DMS114 treated with DMSO at 0.1 percent for 48 hours (cell line): ENCODE data around the gene CDC42EP1.
"Not testable (repeated sequence)": the region's sequence is repeated elsewhere in the genome, so short reads cannot be mapped to it uniquely, and the experiment has no call there.

Experiments used
- DNase-seq: peaks from one replicate; lab custom pipeline; 2025; ENCODE audit not compliant: unreplicated experiment; lab: John Stamatoyannopoulos, UW

The CDC42EP1 gene

DNA sequence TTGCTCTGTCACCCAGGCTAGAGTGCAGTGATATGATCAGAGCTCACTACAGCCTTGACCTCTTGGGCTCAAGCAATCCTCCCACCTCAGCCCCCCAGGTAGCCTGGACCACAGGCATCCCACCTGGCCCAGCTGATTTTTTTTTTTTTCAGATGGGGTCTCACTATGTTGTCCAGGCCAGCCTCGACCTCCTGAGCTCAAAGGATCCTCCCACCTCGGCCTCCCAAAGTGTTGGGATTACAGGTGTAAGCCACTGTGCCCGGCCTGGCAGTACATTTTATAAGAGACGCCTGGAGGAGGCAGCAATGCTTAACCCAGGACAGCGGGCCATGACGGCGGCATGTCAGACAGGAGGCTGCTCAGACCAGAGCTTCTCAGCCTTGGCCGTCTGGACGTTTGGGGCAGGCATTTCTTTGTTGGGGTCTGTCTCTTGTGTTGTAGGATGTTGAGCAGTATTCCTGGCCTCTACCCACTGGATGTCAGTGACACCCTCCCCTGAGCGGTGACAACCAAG is 15.3 kb downstream of the CDC42EP1 start:
- no peak for DNase-seq

DNA sequence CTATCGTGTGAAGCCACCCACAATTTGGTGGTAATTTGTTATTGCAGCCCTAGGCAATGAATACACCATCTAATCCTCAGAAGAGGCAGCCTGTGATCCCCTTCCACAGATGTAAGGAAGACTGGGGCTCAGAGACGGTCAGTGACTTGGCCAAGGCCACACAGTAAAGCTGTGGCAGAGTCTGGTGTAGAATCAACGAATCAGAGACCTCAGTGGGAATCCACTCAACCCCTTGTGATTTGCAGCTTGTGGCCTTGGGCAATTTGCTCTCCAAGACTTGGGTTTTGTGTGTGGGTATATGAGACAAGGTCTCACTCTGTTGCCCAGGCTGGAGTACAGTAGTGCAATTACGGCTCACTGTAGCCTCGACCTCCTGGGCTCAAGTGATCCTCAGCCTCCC is 17.7 kb downstream of the CDC42EP1 start:
- no peak for DNase-seq

DNA sequence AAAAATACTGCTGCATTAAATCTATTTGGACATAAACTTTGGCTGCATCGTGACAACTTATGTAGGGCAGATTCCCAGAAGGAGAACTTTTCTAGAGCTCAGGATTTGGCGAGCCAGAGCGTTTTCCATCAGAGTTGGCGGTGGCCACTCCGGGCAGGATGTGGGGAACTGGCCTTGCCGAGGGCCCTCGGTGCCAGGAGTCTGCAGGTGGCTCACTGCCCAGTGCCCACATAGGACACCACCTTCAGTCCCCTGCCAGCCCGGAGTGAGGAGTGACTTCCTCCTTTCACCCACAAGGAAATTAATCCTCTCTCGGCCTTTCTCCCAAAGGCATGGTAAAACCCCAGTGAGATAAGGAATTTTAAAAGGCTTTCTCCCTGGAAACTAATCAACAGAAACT is 21.2 kb downstream of the CDC42EP1 start:
- DNase-seq, result no peak

DNA sequence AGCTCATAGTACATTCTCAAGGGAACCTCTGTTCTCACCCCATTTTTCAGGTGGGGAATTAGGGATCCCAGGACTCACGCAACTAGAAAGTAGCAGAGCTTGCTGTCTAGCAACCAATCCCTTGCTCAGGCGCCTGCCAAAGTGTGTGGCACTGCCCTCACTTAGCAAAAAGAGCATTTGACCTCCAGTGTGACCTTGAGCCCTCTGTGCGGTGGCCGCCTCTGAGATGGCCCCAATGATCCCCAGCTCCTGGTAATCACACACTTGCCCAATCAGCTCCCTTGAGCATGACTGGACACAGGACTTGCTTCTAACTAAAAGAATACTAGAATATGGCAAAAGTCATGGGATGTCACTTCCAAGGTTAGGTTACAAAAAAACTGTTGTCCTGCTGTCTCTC is 22.2 kb downstream of the CDC42EP1 start:
- DNase-seq, result no peak

DNA sequence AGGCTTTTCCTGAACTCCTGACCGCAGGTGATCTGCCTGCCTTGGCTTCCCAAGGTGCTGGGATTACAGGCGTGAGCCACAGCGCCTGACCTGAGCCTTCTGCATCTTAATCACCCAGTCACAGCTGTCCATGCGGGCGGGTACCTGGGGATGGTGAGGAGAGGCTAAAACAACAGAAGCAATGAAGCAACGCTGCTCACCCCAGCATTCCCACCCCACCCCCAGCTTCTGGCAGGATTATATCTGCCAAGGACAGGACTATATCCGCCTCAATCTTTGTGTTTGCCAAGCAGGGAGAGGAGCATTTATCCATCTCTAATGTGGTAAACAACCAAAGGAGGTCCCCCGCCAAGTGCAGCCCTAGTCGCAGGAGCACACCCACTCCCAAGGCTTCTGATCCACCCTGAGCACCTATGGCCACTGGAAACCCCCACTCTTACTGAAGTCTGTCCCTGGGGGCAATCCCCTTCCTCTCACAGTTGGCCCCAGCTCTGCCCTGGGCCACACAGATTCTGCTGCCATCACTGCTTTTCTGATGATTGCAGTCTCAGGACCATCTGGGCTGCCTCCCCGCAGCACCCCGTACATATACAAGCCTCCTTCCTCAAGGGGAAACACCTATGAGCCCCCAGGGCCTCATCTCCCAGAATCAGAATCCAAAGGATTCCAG is 28.4 kb downstream of the CDC42EP1 start:
- no peak for DNase-seq

DNA sequence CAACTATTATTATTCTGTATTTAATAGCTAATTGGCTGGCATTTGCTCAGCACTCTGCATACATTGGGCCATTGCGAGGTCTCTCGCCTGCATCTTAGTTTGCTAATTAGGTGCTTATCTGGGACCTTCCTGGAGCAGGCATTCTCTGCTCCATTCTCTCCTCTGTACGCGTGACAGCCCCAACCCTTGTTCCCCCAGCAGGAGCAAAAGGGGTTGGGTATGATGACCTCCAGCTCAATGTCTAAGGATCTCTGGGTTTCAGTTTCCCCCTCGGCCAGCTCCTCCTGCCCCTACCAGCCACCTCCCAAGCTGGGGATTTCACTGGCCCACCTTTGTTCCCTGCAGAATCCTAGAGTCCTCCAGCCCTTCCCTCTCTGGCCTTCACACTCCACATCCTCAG is 29.4 kb downstream of the CDC42EP1 start:
- DNase-seq, result no peak

DNA sequence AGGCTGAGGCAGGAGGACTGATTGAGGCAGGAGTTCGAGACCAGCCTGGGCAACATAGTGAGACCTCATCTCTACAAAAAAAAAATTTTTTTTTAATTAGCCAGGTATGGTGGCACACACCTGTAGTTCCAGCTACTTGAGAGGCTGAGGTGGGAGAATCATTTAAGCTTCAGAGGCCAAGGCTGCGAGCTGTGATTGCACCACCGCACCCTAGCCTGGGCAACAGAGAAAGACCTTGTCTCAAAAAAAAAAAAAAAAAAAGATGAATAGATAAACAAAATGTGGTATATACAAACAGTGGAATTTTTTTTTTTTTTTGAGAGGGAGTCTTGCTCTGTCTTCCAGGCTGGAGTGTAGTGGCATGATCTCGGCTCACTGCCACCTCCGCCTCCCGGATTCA is 30.8 kb downstream of the CDC42EP1 start:
- DNase-seq, result not testable (repeated sequence)

DNA sequence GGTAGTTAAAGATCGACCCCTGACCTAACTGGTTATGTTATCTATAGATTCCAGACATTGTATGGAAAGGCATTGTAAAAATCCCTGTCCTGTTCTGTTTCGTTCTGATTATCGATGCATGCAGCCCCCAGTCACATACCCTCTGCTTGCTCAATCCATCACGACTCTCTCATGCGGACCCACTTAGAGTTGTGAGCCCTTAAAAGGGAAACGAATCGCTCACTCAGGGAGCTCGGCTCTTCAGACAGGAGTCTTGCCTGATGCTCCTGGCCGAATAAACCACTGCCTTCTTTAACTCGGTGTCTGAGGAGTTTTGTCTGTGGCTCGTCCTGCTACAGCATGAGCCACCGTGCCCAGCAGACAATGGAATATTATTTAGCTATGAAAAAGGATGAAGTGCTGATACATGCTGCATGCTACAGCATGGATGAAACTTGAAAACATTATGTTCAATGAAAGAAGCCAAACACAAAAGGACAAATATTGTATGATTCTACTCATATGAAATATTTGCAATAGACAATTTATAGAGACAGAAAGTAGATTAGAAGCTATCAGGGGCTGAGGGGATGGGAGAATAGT is 31.6 kb downstream of the CDC42EP1 start:
- DNase-seq, result no peak

DNA sequence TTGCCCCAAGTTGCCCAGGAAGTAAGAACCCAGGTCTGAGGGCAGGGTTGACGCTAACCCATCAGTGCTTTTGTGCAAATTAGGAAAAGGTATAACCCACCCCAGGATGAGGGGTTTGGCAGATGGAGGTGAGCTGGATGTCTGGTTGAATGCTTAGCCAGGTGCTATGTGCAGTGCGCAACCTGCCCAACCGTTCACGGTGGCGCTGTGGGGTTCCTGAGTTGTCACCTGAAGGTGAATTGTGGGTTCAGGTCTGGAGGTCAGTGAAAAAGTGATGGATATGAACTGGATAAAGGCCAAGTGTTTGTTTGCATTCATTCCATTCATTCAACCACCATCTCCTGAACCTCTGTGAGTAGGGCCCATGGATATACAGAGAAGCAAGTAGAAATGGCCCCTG is 34.0 kb downstream of the CDC42EP1 start:
- DNase-seq, result no peak

DNA sequence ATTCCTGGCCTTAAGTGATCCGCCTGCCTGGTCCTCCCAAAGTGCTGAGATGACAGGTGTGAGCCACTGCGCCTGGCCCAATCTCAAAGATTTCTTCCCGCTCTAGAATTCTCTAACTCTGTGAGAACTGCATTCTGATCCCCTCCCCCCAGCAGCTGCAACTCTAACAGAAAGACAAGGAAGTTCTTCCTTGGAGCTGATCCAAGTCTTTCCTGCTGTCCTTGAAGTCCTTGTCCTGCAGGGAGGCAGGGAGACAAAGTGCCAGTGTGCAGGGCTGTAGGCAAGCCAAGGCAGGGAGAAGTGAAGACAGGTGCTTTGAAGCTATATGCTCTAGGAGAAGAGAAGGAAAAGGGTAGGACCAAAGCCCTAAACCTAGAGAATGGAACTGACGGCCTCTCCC is 38.9 kb downstream of the CDC42EP1 start:
- no peak for DNase-seq

DNA sequence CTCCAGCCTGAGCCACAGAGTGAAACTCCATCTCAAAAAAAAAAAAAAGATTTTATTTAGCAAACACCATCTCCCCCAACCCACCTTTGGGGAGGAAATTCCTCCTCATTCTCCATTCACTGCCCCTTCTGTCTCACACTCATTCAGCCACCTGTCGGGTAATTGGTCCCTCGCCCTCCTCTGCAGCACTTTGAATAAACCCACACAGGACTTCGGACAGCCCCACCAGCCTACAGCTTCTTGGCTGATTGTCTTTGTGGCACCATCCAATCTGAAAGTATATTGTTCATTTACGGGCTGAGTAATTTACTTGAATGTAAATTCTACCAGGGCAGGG is 40.9 kb downstream of the CDC42EP1 start:
- DNase-seq, result no peak

DNA sequence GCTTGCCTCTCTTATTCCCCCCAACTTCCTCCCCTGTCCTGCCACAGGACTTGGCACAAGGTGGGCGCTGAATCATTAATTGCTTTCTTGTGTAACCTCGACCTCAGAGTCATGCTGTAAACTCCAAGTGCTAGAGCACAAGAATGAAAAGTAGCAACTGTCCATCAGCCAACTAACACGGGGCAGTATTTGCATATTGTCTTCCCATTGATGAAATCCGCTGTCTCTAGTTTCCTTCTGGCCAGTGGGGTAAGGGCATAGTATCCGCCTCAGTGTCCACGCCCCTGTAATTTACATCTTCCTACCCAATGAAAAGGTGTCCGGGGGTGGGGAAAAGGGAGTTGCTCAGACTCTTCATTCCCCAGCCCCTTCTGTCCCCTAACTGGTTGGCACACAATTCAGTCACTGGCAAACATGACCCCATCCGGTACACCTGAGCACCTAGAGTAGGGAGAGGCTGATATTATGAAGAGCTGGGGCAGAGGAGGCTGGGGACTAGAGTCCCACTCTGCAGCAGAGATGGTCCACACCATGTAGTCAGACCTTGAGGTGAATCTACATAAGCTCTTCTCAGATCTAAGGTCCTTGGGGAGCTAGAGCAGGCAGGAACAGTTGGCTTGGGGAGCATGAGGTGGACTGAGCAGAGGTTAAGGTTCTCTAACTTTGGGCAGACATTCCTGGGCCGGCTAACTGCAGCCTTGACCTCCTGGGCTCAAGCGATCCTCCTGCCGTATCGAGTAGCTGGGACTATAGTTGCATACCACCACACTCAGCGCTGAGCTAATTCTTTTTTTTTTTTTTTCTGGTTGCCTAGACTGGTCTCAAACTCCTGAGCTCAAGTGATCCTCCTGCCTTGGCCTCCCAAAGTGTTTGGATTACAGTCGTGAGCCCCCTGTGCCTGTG is 41.5 kb downstream of the CDC42EP1 start:
- no peak for DNase-seq

DNA sequence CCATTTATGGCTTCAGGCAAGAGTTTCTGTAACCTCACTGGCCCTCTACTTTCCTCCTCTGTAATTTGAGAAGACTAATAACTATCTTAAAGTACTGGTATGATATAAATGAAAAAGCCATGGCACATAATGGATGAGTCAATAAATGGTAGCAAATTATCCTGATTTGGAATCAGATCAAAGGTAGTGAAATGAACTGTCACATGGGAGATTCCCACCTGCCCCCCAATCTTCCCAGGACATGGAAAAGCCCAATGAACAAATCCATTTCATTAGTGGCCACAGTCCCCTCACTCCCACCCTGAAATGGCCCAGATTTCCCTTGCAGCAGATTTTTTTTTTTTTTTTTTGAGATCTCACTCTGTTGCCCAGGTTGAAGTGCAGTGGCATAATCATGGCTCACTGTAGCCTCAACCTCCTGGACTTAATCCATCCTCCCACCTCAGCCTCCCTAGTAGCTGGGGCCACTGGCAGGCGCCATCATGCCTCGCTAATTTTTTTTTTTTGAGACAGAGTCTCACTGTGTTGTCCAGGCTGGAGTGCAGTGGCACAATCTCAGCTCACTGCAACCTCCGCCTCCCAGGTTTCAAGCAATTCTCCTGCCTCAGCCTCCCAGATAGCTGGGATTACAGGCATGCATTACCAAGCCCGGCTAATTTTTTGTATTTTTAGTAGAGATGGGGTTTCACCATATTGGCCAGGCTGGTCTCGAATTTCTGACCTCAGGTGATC is 42.4 kb downstream of the CDC42EP1 start:
- not testable (repeated sequence) for DNase-seq

DNA sequence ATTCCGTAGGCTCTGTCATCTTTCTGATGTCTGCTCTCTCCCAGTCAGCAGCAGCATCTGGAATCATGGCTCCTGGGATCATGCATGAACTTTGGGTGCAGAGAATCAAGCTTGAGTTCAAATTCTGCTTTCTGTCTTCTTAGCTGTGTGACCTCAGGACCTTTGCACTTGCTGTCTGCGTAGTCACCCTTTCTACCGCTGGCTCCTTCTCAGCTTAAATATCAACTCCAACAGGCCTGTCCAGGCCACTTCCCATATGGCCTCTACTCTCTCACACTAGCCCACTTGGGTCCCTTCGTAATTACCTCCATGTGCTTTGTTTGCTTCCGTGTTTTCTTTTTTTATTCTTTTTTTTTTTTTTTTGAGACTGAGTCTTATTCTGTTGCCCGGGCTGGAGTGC is 43.8 kb downstream of the CDC42EP1 start:
- no peak for DNase-seq

DNA sequence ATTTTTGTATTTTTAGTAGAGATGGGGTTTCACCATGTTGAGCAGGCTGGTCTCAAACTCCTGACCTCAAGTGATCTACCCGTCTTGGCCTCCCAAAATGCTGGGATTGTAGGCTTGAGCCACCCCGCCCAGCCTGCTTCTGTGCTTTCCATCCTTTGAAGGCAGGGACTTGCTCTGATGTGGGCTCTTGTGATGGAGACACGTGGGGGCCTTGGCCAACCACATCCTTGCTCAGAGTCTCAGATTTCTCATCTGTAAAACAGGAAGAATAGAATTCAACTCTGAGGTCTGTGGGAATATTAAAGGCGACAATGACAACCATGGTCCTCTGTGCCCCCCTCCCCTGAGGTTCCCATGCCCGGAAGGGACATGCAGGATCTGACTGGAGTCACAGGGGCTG is 44.6 kb downstream of the CDC42EP1 start:
- no peak for DNase-seq

DNA sequence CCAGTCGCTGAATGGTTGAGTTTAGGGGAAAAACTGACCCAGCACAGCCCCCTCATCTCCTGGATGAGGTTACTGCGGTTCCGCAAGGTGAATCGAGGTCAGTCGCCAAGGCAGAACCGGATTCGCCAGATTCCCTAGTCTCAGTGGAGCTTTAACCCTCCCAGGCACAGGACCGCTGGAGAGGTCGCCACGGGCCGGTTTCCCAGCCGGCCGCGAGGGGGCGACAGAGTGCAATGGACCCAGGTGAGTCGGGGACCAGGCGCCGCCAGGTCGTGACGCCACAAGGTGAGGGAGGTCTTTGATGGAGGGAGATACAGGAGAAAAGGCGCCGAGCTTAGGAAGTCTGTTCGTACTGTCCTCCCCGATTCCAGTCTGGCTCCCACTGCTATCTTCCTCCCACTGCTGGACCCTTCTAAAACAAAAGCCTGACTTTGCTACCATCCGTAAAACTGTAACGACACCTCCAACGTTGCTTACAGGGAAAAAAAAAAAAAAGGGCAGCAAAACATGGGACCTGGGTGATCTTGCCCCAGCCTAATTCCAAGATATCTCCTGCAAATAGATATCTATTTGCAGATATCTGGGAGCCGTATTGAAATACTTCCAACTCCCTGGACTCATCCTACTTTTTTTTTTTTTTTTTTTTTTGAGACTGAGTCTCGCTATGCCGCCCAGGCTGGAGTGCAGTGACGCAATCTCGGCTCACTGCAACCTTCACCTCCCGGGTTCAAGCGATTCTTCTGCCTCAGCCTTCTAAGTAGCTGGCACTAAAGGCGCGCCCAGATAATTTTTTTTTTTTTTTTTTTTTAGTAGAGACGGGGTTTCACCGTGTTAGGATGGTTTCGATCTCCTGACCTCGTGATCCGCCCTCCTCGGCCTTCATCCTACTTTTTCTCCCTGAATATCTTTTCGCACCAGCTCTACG is 47.0 kb downstream of the CDC42EP1 start:
- DNase-seq, result peak; percentile 53

DNA sequence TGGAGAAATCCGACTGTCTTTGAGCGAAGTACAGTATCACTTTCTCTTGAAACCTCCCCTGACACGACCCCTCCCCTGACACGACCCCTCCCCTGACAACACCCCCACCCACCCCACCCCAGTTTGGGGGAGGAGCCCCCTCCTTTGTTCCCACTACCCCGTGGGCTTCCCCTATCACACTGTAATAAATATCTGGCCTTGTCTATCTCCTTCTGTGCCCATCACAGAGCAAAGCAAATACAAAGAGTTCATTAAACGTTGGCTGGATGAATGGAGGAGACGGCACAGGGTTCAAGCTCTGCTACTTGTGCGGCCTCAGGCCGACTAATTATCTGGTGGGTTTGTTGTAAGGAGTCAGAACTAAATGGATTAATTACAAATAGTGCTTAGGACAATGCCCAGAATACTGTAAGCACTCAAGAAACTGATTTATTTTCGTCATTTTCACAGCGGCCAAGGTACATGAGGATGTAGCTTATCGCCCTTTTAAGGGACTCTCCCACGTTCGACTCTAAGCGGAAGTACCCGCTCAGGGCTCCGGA is 47.7 kb downstream of the CDC42EP1 start:
- DNase-seq, result no peak

DNA sequence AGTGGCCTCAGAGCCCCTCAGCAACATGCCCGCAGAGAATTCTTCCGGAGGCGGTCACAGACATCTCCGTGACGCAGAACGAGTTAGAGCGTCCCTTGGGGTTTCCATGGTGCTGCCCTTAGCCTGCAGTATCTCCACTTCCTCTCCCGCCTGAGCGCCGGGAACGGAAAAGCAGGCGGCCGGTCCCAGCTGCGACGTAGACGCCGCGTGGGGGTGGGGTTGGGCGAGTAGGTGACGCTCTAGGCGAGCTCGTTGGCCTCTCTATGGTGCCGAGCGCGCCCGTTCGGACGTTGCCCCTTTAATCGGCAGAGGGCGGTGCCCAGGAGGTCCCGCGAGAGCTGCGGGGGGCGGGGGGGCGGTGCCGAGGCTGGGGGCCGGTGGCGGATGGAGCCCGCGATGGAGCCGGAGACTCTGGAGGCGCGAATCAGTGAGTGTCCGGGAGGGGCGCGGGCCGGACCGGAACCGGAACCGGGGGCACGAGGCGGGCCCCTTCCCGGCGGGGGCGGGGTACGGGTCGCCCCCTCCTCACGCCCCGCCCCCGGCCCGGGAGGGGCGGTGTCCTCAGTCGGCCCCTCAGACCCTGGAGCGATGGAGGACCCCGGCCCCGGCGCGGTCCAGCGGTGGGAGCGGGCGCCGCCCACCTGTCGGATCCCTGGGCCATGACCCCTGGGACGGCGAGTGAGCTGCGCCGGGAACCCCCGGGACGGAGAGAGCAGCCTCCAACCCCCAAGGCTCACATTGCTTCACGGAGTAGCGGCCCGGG is 48.4 kb downstream of the CDC42EP1 start, which contains the start of gene GGA1:
Gene GGA1 (plus strand): TSS at position 358 of the 763 bp plus-strand sequence. CDS start 27 bp downstream, at position 385.
- peak; percentile 92 for DNase-seq
